ENCODE measurements around the gene SHISAL2A.

- TF ChIP-seq FOXA1 (IDR thresholded peaks at IDR 0.05) (no peak), GABPA (IDR thresholded peaks at IDR 0.05 in 1 of 2, conservative IDR thresholded peaks at IDR 0.05 in 1 of 2) (no peak), JUND (IDR thresholded peaks at IDR 0.05) (no peak), RXRA (IDR thresholded peaks at IDR 0.05) (no peak), RAD21 (IDR thresholded peaks at IDR 0.05) (no peak)
- TF ChIP-seq, protein P1, sequence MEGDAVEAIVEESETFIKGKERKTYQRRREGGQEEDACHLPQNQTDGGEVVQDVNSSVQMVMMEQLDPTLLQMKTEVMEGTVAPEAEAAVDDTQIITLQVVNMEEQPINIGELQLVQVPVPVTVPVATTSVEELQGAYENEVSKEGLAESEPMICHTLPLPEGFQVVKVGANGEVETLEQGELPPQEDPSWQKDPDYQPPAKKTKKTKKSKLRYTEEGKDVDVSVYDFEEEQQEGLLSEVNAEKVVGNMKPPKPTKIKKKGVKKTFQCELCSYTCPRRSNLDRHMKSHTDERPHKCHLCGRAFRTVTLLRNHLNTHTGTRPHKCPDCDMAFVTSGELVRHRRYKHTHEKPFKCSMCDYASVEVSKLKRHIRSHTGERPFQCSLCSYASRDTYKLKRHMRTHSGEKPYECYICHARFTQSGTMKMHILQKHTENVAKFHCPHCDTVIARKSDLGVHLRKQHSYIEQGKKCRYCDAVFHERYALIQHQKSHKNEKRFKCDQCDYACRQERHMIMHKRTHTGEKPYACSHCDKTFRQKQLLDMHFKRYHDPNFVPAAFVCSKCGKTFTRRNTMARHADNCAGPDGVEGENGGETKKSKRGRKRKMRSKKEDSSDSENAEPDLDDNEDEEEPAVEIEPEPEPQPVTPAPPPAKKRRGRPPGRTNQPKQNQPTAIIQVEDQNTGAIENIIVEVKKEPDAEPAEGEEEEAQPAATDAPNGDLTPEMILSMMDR (IDR thresholded peaks at IDR 0.05; ENCODE audit: low read depth, low read length, missing input control), result no peak
- TF ChIP-seq, protein P2, sequence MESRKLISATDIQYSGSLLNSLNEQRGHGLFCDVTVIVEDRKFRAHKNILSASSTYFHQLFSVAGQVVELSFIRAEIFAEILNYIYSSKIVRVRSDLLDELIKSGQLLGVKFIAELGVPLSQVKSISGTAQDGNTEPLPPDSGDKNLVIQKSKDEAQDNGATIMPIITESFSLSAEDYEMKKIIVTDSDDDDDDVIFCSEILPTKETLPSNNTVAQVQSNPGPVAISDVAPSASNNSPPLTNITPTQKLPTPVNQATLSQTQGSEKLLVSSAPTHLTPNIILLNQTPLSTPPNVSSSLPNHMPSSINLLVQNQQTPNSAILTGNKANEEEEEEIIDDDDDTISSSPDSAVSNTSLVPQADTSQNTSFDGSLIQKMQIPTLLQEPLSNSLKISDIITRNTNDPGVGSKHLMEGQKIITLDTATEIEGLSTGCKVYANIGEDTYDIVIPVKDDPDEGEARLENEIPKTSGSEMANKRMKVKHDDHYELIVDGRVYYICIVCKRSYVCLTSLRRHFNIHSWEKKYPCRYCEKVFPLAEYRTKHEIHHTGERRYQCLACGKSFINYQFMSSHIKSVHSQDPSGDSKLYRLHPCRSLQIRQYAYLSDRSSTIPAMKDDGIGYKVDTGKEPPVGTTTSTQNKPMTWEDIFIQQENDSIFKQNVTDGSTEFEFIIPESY (IDR thresholded peaks at IDR 0.05), result no peak
These were observed 35.7 kb downstream of the SHISAL2A start for GRCh38 chr1:52668711-52669110.

All from liver (tissue), 3 donors.